GM18499 (cell line): ENCODE measurements around the gene ITGA3.
"Not testable (repeated sequence)": the region's sequence is repeated elsewhere in the genome, so short reads cannot be mapped to it uniquely, and the experiment has no call there.

Experiments
- ATAC-seq: cut with Tn5 transposase; IDR thresholded peaks from one replicate; pipeline ENCODE4 v1.9.1; 2021; ENCODE audit warnings: moderate number of reproducible peaks; ENCODE audit not compliant: insufficient read depth, unreplicated experiment

The ITGA3 gene

DNA sequence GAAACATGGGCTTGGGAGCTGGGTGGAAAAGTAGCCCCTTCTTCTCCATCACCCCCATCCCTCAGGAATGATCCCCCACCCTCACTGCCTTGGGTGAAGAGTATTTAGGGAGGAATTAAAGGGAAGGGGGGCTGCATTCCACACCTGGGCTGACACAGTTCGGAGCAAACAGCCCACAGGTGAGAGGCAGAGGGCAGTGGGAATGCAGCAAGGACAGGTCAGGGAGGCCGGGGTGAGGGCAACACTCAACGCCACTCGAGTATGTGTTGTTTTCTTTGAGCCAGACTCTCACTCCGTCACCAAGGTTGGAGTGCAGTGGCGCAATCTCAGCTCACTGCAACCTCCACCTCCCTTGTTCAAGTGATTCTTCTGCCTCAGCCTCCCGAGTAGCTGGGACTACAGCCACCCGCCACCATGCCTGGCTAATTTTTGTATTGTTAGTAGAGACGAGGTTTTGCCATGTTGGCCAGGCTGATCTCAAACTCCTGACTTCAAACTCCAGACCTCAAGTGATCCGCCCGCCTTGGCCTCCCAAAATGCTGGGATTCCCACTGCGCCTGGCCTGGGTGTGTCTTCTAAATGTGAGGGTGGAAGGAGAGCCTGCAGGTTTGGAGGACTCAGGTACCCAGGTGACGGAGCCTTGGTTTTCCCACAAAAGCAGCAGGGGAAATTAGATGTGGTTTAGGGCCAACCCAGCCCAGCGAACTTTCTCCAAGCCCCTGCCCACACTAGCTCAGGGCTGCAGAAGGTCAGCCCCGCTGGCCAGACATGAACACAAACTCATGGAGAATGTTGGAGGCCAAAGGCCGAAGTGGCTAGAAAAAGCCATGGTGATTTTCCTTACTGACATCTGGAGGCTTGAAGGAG is 21.2 kb upstream of the ITGA3 start:
- no peak for ATAC-seq

DNA sequence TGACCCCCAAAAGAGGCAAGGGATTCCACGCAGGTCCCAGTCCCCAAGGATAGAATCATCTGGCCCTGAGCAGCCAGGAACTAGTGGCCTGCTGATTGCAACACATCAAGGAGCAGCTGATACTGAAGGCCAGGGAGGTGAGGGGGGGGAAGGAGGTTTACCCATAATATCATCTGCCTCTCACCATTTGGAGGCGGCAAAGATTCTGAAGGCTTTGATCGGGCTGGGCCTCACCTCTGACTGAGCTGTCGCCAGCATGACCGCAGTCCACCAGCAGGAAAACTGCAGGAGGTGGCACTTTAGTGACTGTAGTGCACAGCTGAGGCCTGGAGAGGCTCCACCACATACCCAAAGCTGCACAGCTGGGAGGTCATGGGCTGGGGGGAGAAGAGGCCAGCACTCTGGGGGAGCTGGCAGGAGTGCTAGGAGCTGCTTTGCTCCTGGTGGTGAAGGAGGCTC is 20.5 kb upstream of the ITGA3 start:
- no peak for ATAC-seq

DNA sequence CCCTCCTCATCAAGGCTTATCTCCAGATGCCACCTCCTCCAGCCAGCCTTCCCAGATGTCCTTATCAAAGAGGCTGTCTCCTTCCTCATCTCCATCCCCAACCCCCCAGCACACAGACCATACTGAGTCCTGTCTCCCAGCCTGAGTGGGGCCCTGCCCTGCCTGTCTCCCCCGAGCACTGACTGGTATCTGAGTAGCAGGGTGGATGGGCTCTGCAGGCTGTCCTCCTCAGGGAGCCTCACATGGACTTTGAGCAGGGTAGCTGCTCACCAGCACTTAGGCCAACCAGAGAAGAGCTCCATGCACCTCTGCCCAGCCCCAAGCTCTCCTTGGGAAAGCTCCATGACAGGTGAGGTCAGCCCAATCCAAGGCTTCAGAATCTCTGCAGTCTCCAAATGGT is 20.0 kb upstream of the ITGA3 start:
- ATAC-seq, result no peak

DNA sequence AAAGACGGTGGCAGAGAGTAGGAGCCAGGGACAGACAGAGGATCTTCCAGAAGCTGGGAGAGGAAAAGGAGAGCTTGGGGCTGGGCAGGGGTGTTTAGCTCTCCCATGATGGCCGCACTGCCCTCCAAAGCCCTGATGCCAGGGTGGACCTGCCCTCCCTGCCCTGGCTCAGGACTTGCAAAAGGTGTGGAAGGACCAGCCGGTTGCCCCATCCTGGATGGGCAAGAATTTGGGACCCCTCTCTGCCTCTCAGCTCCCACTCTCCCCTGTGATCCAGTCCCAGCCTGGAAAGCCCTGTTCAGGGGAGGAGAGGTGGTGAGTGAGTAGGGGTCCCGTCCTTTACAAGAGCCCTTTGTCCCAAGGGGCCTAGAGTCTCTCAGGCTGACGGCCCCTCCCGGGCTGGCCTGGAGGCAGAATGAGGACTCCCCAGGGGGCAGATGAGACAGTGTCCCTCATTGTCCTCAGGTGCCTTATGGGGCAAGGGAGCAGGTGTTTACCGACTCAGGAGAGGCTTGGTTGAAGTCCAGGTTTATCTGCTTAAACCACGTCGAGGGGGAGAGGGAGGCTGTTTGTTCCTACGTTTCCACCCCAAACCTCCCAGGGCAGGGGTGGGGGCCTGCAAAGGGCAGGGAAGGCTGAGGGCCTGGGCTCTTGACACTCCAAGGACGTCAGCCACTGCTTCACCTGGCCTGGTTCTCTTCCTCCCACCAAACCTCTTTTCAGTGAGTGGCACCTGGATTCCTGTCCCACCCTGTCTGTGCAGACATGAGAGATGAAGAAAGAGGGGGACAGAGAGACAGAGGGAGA is 19.3 kb upstream of the ITGA3 start:
- ATAC-seq, result no peak

DNA sequence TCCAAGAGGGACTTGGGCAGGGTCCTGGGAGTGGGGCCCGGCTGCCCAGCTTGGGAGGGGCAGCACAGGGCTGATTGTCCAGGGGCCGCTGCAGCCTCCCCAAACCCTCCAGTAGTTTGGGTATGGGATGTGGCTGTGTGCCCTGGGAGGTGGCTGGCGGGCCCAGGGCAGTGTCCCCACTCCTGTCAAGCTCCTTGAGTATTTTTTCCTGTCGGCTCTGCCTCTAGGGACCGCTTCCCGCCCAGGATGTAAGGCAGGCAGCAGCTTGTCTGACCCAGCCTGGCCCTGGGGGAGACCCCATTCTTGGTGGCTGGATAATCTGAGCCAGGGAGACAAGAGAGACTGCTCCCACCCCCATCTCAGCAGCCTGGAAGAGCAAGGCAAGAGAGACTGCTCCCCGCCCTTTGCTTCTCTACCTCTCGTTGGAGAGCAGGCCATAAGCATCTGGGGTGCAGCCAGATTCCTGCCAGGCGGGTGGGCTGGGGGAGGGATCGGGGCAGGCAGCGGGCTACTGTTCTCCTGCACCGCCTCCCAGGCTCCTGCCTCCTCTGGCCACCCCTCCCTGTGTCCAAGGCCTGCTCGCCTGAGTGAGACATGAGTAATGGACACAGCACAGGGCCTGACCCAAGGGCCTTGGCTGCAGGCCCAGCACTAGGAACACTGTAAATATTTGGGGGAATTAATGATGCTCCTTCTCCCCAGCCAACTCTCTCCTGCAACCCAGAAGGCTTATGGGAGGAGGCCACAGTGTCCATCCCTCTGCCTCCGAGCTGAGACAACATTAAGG is 18.4 kb upstream of the ITGA3 start:
- no peak for ATAC-seq

DNA sequence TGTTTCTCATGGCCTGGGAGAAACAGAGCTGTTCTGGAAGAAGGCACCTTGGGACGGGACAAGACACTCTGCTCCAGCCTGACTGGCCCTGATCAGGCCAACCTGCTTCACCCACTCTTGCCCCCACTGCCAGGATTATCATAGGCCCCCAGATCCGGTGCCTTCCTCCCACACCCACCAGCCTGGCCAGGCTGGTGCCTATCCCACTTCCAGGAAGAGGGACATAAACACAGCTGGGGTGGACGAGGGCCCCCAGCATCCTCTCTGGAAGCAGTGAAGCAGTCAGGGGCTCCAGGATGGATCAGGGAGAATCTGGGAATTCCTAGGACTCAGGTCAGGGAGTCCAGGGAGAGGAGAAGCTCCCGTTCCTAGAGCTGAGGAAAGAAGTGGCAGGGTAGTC is 16.9 kb upstream of the ITGA3 start:
- ATAC-seq, result no peak

DNA sequence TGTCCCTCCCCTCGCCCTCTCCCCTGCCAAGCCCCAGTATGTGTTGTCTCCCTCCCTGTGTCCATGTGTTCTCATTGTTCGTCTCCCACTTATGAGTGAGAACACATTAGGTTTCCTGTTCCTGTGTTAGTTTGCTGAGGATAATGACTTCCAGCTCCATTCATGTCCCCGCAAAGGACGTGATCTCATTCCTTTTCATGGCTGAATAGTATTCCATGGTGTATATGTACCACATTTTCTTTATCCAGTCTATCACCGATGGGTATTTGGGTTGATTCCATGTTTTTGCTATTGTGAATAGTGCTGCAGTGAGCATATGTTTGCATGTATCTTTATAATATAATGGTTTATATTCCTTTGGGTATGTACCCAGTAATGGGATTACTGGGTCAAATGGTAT is 15.4 kb upstream of the ITGA3 start:
- not testable (repeated sequence) for ATAC-seq

DNA sequence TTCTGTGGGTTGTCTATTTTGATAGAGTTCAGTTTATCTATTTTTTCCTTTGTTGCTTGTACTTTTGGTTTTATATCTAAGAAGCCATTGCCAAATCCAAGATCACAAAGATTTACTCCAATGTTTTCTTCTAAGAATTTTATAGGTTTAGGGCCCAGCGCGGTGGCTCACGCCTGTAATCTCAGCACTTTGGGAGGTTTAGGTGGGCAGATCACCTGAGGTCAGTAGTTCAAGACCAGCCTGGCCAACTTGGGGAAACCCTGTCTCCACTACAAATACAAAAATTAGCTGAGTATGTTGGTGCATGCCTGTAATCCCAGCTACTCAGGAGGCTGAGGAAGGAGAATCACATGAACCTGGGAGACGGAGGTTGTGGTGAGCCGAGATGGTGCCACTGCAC is 13.7 kb upstream of the ITGA3 start:
- ATAC-seq, result no peak

DNA sequence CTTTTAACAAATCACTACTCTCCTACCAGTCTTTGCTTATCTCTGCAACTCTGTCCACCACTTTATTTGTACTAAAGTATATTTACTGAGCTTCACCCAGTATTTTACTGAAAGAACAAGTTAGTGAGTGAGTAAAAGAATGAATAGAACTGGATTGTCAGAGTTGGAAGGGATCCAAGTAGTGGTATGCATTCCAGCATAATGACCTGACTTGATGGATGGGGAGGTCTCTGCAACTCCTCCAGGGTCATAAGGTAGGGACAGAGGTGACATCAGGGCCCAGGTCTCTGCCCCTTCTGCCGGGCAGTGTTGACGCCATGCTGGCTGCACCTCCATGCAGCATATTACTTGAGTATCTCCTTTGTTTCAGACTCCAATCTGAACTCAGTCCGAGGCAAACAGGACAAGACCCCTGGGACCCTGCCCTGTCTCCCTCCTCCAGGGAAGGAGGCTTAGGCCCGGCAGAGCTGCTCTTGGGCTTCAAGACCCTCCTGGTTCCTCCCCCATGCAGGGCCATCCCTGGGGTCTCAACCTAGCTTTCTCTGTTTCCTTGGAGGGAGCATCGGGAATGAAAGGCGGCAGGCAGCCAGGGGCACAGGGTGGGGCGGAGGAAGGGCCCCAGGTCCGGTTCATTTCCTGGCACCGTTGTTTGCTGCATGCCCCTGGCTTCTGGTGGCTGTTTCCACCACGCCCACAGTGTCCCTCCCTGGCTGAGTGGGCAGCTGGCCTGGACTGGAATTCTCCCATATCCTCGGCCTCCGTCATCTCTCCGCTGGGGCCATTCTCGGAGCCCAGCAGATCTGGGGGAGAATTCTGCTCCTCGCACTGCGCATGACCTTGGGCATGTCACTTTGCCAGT is 12.4 kb upstream of the ITGA3 start:
- ATAC-seq, result no peak

DNA sequence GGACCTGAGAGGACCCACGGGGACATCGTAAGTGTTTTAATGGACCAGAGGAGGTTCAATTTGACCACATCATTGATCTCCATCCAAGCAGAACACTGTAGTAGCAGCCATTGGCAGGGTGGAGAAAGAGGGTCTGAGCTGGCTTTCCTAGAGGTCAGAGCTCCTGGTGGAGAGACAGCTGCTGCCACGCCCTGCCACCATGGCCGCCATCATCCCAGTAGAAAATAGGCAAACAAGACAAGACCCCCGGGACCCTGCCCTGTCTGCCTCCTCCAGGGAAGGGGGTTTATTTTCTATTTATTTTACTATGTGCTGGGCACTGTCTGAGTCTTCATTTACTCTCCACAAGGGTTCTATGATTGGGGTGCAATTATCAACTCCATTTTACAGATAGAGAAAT is 11.4 kb upstream of the ITGA3 start:
- no peak for ATAC-seq

DNA sequence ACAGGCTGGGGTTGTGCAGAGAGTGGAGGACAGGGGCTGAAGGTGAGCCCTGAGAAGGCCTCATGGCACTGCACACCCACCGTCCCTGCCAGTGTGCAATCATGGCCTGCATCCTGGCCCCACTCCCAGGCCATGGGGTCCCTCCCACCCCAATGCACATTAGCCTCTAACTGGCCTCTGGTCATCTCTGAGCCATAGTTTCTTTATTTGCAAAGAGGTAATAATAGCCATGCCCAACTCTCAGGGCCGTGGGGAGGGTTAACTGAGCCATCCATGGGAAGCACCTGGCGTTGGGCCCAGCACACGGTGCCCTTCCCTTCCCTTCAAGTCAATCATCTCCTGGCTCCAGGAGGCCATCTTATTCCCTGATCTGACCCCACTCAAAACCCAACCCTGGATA is 10.8 kb upstream of the ITGA3 start:
- no peak for ATAC-seq

DNA sequence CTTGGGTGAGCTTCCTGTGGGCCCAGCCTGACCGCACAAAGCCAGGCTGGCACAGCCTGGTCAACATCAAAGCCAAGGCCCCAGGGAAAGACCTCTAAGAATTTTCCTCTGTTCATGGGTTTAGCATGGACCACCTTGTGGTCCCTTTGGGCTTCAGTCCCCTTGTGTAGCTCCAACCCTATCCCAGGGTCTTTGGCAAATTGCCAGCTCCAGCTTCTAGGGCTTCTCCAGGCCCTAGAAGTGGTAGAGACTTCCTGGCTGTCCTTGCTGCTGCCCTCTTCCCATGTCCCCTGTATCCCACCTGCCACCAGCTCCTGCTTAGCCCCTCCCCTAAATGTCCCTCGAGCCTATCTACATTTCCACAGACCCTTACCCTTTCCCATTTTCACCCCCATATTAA is 9.7 kb upstream of the ITGA3 start:
- ATAC-seq, result no peak

DNA sequence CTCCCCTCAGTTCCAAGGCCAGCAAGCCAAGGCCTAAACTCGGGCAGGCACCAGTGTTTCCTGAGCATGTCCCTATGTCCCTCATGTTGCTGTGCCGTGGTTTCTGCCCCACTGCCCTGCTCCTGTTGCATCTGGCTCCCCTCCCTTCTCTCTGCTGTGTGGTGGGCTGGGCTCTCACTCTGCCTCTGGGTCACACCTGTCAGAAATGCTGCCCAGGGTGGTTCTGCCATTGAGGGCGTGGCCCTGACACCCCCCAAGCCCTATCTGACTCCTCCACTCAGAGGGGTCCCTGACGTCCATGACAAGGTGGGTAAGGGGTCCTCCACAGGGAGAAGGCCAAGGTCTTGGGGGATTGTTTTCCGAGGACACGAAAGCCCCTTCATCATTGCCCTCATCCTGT is 9.2 kb upstream of the ITGA3 start:
- no peak for ATAC-seq

DNA sequence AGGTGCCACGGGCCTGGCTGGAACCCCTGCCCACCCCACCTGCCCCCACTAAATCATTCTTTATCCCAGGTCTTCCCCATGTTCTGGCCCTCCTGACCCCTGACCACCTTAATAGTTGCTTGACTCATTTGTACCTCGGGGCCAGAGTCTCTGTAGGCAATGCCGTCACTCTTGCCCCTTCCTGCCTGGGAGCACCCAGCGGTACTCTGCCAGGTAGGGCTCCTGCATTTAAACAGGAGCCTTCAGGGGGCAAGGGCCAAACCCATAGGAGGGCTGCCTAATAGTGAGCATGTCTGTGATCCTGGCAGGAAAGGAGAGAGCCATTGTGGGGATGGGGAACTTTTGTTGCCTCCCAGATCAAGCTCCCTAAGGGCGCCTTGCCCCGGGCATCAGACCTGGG is 8.8 kb upstream of the ITGA3 start:
- no peak for ATAC-seq

DNA sequence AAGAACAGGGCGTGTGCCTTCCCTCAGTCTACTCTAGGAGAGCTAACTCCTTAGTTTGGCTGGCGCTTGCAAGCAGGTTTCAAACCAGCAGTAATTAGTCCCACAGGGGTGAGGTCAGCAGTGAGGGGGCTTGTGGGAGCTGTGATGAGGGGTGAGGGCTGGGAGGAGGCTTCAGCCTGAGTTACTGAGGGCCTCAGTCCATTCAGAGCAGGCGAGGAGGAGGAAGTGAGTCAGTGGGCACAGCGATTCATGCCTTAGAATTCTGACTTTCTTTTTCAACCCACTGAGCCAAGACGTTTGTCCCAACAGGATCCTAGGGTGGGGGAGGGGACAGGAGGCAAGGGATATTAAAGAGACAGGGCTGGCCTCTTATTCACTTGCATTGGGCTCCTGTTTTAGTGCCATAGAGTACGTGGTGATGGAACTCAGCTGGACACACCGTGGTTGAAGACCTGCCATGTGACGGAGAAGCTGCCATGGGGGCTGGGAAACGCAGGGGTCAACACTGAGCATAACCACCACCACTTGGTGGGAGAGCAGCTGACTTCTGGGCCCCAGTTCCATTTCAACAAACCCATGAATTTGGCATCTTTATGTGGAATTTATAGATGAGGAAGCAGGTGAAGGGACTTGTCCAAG is 8.3 kb upstream of the ITGA3 start:
- no peak for ATAC-seq

DNA sequence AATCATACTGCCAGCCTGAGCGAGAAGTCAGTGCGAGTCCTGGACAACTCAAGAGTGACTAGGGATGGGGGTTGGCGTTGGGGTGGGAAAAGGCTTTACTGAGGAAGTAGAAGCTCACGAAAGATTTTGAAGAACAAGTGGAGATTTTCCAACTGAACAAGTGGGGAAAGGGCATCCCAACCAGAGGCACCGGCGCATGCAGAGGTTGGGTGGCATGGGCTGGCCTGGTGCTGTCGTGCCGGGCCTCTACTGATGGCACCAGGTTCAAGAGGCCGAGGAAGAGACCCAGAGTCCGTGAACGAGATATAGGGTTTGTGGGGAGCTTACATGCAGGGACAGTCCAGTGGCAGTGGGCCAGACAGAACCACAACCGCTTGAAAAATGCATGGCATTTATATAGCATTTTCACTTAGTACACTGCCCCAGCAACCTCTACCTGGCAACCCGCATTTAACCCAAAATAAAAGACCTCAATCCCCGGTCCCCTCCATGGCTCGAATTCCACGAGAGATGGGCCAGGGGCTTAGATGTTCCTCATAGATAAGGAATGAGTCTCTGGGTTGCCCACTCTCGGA is 7.7 kb upstream of the ITGA3 start:
- ATAC-seq, result no peak

DNA sequence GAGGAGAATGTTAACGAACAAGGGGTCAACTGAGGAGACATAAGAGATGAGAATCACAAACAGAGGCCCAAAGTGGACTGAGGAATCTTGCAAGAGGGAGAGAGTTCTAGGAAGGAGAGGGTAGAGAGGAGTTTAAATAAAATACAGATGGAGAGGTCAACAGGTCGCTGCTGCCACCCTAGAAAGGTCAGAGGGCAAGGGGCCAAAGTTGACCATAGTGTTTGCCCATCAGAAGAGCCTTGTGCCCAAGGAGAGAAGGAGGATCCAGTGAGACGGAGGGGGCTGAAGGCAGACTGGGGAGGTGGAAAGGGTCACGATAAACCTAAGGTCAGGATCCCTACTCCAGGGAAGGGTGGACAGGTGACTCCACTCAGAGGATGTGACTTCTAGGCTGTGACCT is 6.9 kb upstream of the ITGA3 start:
- ATAC-seq, result no peak

DNA sequence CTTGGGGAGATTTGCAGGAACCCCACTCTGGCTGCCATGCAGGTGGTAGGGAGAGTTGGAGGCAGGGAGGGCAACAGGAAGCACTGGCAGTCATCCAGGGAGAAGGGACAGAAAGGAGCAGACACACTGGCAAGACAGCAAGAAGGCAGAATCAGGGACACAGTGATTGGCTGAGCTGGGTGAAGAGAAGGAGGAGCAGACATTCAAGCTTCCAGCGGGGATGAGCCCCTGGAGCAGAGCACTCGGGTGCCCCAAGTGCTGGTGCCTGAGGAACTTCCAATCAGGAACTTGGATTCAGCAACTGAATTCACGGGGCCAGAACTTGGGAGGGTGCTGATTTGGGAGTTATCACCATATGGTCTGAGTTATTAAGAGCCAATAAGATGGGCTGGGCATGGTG is 6.3 kb upstream of the ITGA3 start:
- ATAC-seq, result no peak

DNA sequence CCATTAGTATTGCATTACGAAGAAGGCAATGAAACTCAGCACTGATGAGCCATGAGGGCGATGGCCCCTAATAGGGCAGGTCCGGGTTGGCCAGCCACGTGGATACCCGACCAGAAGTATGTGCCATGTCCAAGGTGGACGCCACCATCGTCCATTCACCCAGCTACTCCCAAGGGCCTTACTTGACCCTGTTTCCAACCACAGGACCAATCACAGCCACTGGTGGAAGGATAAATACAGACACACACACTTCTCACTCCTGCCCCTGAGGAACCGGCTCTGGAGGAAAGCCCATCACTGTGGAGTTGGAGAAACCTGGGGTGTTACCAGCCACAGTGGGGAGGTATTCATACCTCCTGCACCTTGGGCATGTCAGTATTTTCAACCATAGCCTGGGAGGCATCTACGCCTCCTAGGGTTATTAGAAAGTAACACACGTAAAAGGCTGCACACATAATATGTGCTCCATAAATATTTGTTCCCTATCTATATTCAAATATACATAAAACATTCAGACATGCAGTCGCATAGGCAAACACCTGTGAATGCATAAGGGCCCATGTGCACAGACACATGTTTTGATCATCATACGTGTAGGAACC is 5.4 kb upstream of the ITGA3 start:
- no peak for ATAC-seq
